Measurements from ENCODE around the gene HDAC3.

DNA sequence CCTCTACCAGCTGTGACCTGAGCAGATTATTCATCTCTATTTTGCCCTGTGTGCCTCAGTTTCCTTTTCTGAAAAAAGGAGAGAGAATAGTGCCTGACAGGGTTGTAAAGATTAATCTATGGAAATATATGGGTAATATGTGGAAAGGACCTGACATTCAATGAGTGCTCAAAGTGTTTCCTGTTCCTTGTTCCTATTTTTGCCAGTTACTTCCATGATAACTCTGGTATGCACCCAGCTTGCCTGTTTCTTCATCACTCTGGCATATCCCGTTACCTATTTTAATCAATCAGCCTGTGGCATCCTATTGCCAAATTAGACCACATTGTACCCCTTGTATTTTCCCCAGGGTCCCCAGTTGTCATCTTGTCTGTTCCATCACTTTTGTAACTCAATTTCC is 48.9 kb upstream of the HDAC3 start:
- no peak for TF ChIP-seq POLR2A (IDR thresholded peaks at IDR 0.05)
- TF ChIP-seq, protein P1, sequence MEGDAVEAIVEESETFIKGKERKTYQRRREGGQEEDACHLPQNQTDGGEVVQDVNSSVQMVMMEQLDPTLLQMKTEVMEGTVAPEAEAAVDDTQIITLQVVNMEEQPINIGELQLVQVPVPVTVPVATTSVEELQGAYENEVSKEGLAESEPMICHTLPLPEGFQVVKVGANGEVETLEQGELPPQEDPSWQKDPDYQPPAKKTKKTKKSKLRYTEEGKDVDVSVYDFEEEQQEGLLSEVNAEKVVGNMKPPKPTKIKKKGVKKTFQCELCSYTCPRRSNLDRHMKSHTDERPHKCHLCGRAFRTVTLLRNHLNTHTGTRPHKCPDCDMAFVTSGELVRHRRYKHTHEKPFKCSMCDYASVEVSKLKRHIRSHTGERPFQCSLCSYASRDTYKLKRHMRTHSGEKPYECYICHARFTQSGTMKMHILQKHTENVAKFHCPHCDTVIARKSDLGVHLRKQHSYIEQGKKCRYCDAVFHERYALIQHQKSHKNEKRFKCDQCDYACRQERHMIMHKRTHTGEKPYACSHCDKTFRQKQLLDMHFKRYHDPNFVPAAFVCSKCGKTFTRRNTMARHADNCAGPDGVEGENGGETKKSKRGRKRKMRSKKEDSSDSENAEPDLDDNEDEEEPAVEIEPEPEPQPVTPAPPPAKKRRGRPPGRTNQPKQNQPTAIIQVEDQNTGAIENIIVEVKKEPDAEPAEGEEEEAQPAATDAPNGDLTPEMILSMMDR (IDR thresholded peaks at IDR 0.05), result no peak

Measured in heart left ventricle (tissue), 13 donors.